GM19395 (cell line): ENCODE measurements around the gene ANKRD44.
A peak's percentile ranks its signal among the peaks of the same experiment; 100 is the strongest.
"Not testable (repeated sequence)": the region's sequence is repeated elsewhere in the genome, so short reads cannot be mapped to it uniquely, and the experiment has no call there.

ENCODE experiments used
- ATAC-seq: cut with Tn5 transposase; IDR thresholded peaks from one replicate; pipeline ENCODE4 v1.9.1; 2021; ENCODE audit warnings: mild to moderate bottlenecking, moderate library complexity; ENCODE audit not compliant: unreplicated experiment

The ANKRD44 gene

DNA sequence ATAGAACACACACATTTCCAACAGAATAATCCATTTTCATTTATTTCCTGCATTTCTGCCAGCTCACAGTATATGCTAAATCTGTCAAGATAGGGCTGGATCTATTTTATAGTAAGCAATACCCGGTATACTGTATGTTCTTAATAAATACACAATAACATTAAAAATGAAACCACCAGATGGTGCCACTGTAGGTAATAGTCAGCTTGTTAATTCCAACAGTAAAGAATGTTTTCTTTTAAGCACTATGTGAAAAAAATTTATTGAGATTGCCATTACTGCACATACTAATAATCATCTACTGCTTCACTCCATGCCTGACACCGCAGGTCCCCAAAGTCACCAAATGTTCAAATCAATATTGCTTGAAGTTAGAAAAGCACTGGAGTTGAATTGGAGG, 252.6 kb downstream of the ANKRD44 start:
- no peak for ATAC-seq

DNA sequence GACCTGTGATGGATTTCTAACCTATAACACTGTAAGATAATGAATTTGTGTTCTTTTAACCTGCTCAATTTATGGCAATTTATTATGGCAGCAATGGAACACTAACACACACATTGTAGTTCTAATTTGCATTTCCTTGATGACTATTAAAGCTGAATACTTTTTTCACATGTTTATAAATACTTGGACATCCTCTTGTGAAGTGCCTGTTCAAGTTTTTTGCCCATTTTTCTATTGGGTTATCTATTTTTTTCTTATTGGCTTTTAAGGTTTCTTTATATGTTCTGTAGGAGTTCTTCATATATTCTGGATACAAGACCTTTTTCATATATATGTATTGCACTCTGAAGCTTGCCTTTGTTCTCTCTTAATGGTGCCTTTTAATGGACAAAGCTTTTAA, 255.5 kb downstream of the ANKRD44 start:
- no peak for ATAC-seq

GRCh38 chr2:197054437-197054836, 256.1 kb downstream of the ANKRD44 start:
- ATAC-seq: no peak

DNA sequence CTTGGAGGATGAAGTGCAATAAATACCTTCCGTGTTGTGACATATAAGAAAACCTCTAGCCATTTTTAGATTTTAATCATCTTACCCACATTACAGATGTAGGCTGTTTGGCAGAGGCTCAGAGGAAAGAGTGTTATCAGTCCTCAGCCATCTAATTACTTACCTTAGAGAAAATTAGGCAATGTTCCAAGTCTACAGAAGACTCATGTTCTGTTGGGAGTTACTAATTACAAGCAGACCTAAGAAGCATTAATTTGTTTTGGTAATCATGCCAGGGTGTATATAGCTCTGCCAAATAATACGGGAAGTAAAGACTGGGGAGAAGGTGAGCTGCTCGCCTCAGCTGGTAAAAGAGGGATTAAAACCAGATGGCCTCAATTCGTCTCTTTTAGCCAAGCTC, 258.2 kb downstream of the ANKRD44 start:
- no peak for ATAC-seq

GRCh38 chr2:197045115-197045514, 265.5 kb downstream of the ANKRD44 start:
- no peak for ATAC-seq

DNA sequence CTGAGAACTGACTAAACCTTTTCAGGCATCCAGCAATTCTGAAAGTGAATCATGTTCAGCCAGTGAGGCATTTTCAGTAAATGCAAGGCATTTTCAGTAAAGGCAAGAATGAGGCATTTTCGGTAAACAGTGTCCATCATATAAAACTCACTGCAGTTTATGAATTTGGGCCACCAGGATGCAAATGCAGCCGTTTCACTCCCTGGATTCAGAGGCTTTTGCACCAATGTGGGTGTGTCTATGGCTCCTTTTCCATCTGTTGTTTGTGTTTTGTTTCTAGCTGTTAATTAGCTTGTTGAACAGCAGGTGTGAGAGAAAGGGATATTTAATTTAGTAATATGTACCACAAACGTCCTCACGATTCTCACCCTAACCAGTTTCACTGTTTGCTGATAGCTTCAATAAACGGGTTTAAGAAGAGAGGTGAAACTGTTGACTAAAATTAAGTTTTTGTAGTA, 267.8 kb downstream of the ANKRD44 start:
- peak; percentile 84 for ATAC-seq

DNA sequence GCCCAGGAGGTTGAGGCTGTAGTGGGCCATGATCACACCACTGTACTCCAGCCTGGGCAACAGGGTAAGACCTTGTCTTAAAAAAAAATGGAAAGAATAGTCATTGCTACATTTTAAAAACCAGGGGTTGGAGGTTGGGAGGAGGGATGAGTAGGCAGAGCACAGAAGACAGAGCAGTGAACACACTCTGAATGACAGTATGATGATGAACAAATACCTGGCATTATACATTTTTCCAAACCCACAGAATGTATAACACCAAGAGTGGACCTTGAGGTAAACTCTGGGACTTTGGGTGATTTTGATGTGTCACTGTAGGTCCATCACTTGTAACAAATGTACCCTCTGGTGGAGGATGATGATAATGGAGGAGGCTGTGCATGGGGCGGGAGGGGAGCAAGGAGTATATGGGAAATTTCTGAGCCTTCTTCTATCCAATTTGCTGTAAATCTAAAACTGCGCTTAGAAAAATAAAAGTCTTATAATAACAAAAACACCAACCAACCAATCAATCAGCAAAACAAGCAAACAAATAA, 272.6 kb downstream of the ANKRD44 start:
- no peak for ATAC-seq

- no peak for ATAC-seq
These were observed 275.6 kb downstream of the ANKRD44 start for GRCh38 chr2:197035002-197035401.

DNA sequence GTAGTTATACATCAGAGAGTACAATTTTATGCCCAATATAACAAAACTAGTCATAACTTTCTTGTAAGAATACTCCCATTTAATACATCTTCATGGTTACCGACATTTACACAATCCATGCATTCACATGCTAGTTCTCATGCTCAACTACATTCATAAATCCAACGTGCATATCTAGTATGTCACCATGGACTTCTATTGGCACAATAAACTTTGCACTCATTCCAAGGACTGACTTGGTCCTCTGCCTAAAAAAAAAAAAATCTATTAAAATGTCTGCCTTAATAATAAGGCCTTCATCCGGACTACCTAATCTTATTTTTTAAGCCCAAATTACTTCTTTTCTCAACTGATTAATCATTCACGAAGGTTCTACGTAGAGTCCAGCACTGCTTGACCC, 276.3 kb downstream of the ANKRD44 start:
- ATAC-seq: no peak

DNA sequence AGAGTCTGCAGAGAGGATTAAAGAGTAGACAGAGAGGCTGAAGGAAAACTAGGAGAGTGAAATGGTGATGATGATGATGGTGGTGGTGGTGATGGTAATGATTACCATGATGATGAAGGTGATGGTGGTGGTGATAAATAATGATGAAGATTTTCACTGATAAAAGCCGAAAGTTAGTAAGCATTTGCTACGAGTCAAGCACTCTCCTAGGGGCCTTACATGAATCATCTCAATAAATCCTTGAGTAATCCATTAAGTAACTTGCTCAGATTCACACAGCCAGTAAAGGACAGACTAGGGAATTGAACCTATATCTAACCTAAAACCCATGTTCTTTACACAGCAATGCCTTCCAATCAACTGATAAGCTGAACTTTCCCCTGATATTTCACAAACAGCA, 277.4 kb downstream of the ANKRD44 start:
- no peak for ATAC-seq

DNA sequence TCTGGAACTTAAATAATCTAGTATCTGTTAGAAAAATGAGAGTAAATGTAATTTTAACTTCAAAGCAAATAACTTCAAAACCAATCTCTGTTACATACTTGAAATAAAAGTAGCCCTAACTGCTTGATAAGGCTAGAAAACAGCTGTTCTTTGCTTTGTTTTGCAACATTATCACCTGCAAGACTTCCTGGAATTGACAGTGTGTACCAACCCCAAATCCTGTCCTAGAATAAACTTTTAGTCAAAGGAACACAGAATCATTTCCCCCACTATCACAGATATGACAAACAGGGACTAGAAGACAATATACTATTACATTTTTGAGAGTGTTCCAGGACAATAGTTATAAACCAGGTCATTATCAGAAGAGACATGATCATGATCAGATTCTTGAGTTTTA, 278.8 kb downstream of the ANKRD44 start:
- ATAC-seq: no peak

- no peak for ATAC-seq
These were observed 280.5 kb downstream of the ANKRD44 start for GRCh38 chr2:197030090-197030489.

GRCh38 chr2:197028633-197029032, 281.9 kb downstream of the ANKRD44 start:
- no peak for ATAC-seq

GRCh38 chr2:197028230-197028629, 282.4 kb downstream of the ANKRD44 start:
- ATAC-seq: no peak

DNA sequence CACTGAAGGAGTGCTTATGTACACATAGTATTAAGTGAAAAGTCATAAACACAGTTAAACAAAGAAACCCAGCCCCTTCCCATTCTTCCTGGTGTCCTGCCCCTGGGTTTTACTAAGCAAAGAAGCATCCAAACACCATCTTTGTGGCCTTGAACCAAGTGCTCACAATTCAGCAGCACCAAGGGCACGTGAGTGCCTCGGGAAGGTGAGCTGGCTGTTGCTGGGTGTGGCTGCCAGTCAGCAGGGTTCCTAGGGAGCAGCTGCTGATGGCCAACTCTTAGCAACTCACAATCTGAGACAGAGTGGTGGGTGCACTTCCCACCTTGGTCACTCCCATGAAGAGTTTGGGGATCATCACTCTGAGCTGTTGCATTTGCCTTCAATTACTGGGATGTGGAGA, 286.4 kb downstream of the ANKRD44 start:
- no peak for ATAC-seq

DNA sequence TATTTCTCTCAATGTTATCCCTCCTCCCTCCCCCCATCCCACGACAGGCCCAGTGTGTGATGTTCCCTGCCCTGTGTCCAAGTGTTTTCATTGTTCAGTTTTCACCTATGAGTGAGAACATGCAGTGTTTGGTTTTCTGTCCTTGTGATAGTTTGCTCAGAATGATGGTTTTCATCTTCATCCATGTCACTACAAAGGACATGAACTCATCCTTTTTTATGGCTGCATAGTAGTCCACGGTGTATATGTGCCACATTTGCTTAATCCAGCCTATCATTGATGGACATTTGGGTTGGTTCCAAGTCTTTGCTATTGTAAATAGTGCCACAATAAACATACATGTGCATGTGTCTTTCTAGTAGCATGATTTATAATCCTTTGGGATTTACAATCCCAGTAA, 289.7 kb downstream of the ANKRD44 start:
- not testable (repeated sequence) for ATAC-seq

DNA sequence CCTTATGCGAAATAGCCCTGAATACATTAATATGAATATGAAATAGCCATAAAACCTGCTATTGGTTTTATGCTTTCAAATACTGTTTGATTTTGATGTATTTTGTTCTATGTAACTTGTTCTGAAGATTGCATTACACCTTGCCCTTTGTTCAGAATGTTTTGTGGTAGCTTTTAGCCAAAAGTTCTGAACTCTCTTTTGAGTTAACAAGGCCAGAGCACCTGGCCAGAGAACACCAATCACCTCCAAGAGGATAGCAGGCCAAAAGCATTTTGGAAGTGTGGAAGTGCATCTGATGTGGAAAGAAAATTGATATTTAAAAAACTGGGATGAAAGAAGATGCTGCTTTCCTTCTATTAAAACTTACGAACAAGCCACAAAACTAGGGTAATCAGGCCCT, 297.5 kb downstream of the ANKRD44 start:
- no peak for ATAC-seq

GRCh38 chr2:197011801-197012641, 298.6 kb downstream of the ANKRD44 start:
- peak; percentile 76 for ATAC-seq

GRCh38 chr2:197011021-197011417, 299.6 kb downstream of the ANKRD44 start:
- no peak for ATAC-seq

- ATAC-seq: no peak
These were observed 300.2 kb downstream of the ANKRD44 start for GRCh38 chr2:197010200-197011020.

- not testable (repeated sequence) for ATAC-seq
These were observed 301.7 kb downstream of the ANKRD44 start for GRCh38 chr2:197008741-197009341.
